ENCODE results near the gene SSBP2.
A peak's percentile ranks its signal among the peaks of the same experiment; 100 is the strongest.

The SSBP2 gene

GRCh38 chr5:81522571-81522970 lies 228.3 kb downstream of the SSBP2 start:
- H2AFZ ChIP-seq (ENCODE audit: low read depth, low read length) = no peak overlapping the region
- peaks cover 89% of the 10 kb centered on the region for H3K79me2 ChIP-seq (ENCODE audit: insufficient read depth, low read length)
- no peaks in the 10 kb centered on the region for H3K9me3 ChIP-seq (ENCODE audit: insufficient read depth, low read length, severe bottlenecking)
- no peak overlapping the region for H3K4me3 ChIP-seq (ENCODE audit: low read depth in 1 of 2, low read length in 2 of 2)
- H4K20me1 ChIP-seq (ENCODE audit: insufficient read depth, low read length) = no peaks in the 10 kb centered on the region
- no peak for DNase-seq
- no peak overlapping the region for H3K4me2 ChIP-seq (ENCODE audit: insufficient read depth, low read length)
- 0 out of 2 replicates have a peak overlapping the region, but pooled peaks have one; percentile 1 for H3K27ac ChIP-seq (ENCODE audit: low read length)
- TF ChIP-seq EZH2 (IDR thresholded peaks at IDR 0.05; ENCODE audit: borderline replicate concordance, low read depth, low read length, severe bottlenecking) (no peak), CTCF (IDR thresholded peaks at IDR 0.05; ENCODE audit: borderline replicate concordance, extremely low read depth, low read length, poor library complexity, severe bottlenecking) (no peak)
- no peaks in the 10 kb centered on the region for H3K27me3 ChIP-seq (ENCODE audit: insufficient read depth, low read length, poor library complexity)
- no peaks in the 10 kb centered on the region for H3K36me3 ChIP-seq (ENCODE audit: insufficient read depth, low read length)
- H3K4me1 ChIP-seq (ENCODE audit: insufficient read depth, low read length) = peaks cover 22% of the 10 kb centered on the region
- no peak overlapping the region for H3K9ac ChIP-seq (ENCODE audit: low read depth, low read length)
- no peak for ATAC-seq (ENCODE audit: insufficient read depth, low read depth)

DNA sequence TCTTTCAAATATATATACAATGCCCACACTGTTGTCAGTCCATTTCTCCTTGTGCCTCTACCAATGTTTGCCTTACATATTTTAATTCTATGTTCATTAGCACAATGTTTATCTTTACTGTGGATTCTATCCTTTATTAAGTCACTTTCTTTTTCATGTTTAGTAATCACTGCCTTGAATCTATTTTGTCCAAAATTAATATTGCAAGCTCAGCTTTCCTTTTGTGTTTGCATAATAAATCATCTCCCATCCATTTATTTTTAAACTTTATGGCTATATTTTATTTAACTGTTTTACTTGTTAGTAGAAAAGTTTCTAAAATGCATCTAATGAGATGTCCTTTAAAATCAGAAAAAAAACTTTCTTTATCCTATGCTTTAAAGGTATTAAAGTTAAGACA lies 230.1 kb downstream of the SSBP2 start:
- no peak overlapping the region for H3K4me2 ChIP-seq (ENCODE audit: insufficient read depth, low read length)
- no peak overlapping the region for H3K4me3 ChIP-seq (ENCODE audit: low read depth in 1 of 2, low read length in 2 of 2)
- ATAC-seq (ENCODE audit: insufficient read depth, low read depth) (no peak), DNase-seq (no peak)
- peaks cover 87% of the 10 kb centered on the region for H3K79me2 ChIP-seq (ENCODE audit: insufficient read depth, low read length)
- TF ChIP-seq CTCF (IDR thresholded peaks at IDR 0.05; ENCODE audit: borderline replicate concordance, extremely low read depth, low read length, poor library complexity, severe bottlenecking) (no peak), EZH2 (IDR thresholded peaks at IDR 0.05; ENCODE audit: borderline replicate concordance, low read depth, low read length, severe bottlenecking) (no peak)
- H3K9ac ChIP-seq (ENCODE audit: low read depth, low read length) = no peak overlapping the region
- no peak overlapping the region for H2AFZ ChIP-seq (ENCODE audit: low read depth, low read length)
- H3K4me1 ChIP-seq (ENCODE audit: insufficient read depth, low read length) = peaks cover 22% of the 10 kb centered on the region
- no peak overlapping the region for H3K27ac ChIP-seq (ENCODE audit: low read length)
- H4K20me1 ChIP-seq (ENCODE audit: insufficient read depth, low read length) = no peaks in the 10 kb centered on the region
- 0 out of 2 replicates have a peak, but pooled peaks cover 4% of the 10 kb centered on the region for H3K36me3 ChIP-seq (ENCODE audit: insufficient read depth, low read length)
- no peaks in the 10 kb centered on the region for H3K9me3 ChIP-seq (ENCODE audit: insufficient read depth, low read length, severe bottlenecking)
- no peaks in the 10 kb centered on the region for H3K27me3 ChIP-seq (ENCODE audit: insufficient read depth, low read length, poor library complexity)

GRCh38 chr5:81519217-81519905 lies 231.5 kb downstream of the SSBP2 start:
- Histone ChIP-seq H3K27me3 (ENCODE audit: insufficient read depth, low read length, poor library complexity) (no peaks in the 10 kb centered on the region), H3K9ac (ENCODE audit: low read depth, low read length) (no peak overlapping the region), H3K4me3 (ENCODE audit: low read depth in 1 of 2, low read length in 2 of 2) (no peak overlapping the region), H3K4me2 (ENCODE audit: insufficient read depth, low read length) (no peak overlapping the region), H2AFZ (ENCODE audit: low read depth, low read length) (no peak overlapping the region), H3K4me1 (ENCODE audit: insufficient read depth, low read length) (peaks cover 22% of the 10 kb centered on the region), H3K79me2 (ENCODE audit: insufficient read depth, low read length) (peaks cover 81% of the 10 kb centered on the region), H3K36me3 (ENCODE audit: insufficient read depth, low read length) (0 out of 2 replicates have a peak, but pooled peaks cover 4% of the 10 kb centered on the region), H4K20me1 (ENCODE audit: insufficient read depth, low read length) (no peaks in the 10 kb centered on the region), H3K9me3 (ENCODE audit: insufficient read depth, low read length, severe bottlenecking) (no peaks in the 10 kb centered on the region), H3K27ac (ENCODE audit: low read length) (peak overlapping the region; percentile 61)
- peak; percentile 74 for ATAC-seq (ENCODE audit: insufficient read depth, low read depth)
- no peak for DNase-seq
- TF ChIP-seq CTCF (IDR thresholded peaks at IDR 0.05; ENCODE audit: borderline replicate concordance, extremely low read depth, low read length, poor library complexity, severe bottlenecking) (no peak), EZH2 (IDR thresholded peaks at IDR 0.05; ENCODE audit: borderline replicate concordance, low read depth, low read length, severe bottlenecking) (no peak)
